OCI-LY3 (cell line): ENCODE data around the gene DBNDD1.

ENCODE experiments used
- H2AFZ ChIP-seq: fragments of 200-600, 300-600 bp; shearing (Covaris generic); 2 replicates; pipeline ENCODE4 v1.6.0; 2014; ENCODE audit warnings: antibody characterized with exemption, low read depth, low read length
- H3K27ac ChIP-seq: fragments of 200-600, 300-600 bp; sonication (generic); 2 replicates; pipeline ENCODE4 v1.5.1; 2014; ENCODE audit warnings: mild to moderate bottlenecking, low read length, moderate library complexity, mixed read lengths
- H3K27me3 ChIP-seq: fragments of 200-600, 300-600 bp; sonication (generic); 2 replicates; pipeline ENCODE4 v1.6.1; 2014; ENCODE audit warnings: low read depth, low read length, mixed read lengths
- H3K36me3 ChIP-seq: fragments of 200-600, 300-600 bp; sonication (generic); replicated peaks from 2 replicates; pipeline ENCODE3; 2014; ENCODE audit warnings: low read depth, low read length, mixed read lengths
- H3K4me1 ChIP-seq: fragments of 300-600, 200-600 bp; sonication (generic); 2 replicates; pipeline ENCODE4 v1.6.1; 2014; ENCODE audit warnings: low read length, mixed read lengths
- H3K4me2 ChIP-seq: fragments of 200-600, 300-600 bp; sonication (generic); 2 replicates; pipeline ENCODE4 v1.6.1; 2014; ENCODE audit warnings: low read length, mixed read lengths
- H3K4me3 ChIP-seq: fragments of 300-600, 200-600 bp; sonication (generic); 2 replicates; pipeline ENCODE4 v1.5.1; 2014; ENCODE audit warnings: antibody characterized with exemption, mild to moderate bottlenecking, low read length, moderate library complexity
- H3K79me2 ChIP-seq: fragments of 300-600, 200-600 bp; shearing (Covaris generic); 2 replicates; pipeline ENCODE4 v1.6.1; 2014; ENCODE audit warnings: mild to moderate bottlenecking, low read length, mixed read lengths
- H3K9ac ChIP-seq: fragments of 300-600, 200-600 bp; shearing (Covaris generic); 2 replicates; pipeline ENCODE4 v1.6.0; 2014; ENCODE audit warnings: mild to moderate bottlenecking, low read length, moderate library complexity
- H3K9me3 ChIP-seq: fragments of 200-600, 300-600 bp; shearing (Covaris generic); 2 replicates; pipeline ENCODE4 v1.6.1; 2014; ENCODE audit warnings: low read length, mixed read lengths; ENCODE audit not compliant: insufficient read depth
- H4K20me1 ChIP-seq: fragments of 200-600, 300-600 bp; sonication (generic); 2 replicates; pipeline ENCODE4 v1.6.1; 2016; ENCODE audit warnings: low read length, mixed read lengths; ENCODE audit not compliant: insufficient read depth
- CTCF ChIP-seq: fragments of 200-600, 300-600 bp; sonication (generic); IDR thresholded peaks from 2 replicates; pipeline ENCODE4 v1.5.1; 2014; ENCODE audit warnings: antibody characterized with exemption, low read length, low read depth
- EZH2phosphoT487 ChIP-seq: fragments of 200-600 bp; shearing (Covaris generic); IDR thresholded peaks from 2 replicates; pipeline ENCODE4 v1.6.1; 2018; ENCODE audit warnings: antibody characterized with exemption, mixed run types, low read depth

DBNDD1 gene

GRCh38 chr16:90023078-90023447 lies 3.8 kb upstream of the DBNDD1 start:
- Histone ChIP-seq H3K79me2 (no peaks in the 10 kb centered on the region), H4K20me1 (no peaks in the 10 kb centered on the region), H3K9ac (no peak overlapping the region), H2AFZ (no peak overlapping the region), H3K9me3 (no peaks in the 10 kb centered on the region), H3K4me2 (no peak overlapping the region), H3K36me3 (no peaks in the 10 kb centered on the region), H3K4me1 (no peaks in the 10 kb centered on the region), H3K27ac (no peak overlapping the region), H3K27me3 (peaks cover 3% of the 10 kb centered on the region; the same call in 1 of the 2 replicates), H3K4me3 (no peak overlapping the region)
- no peak for TF ChIP-seq CTCF
- TF ChIP-seq EZH2phosphoT487 = no peak

GRCh38 chr16:90022209-90023077 lies 3.2 kb upstream of the DBNDD1 start:
- TF ChIP-seq EZH2phosphoT487 = no peak
- TF ChIP-seq CTCF = no peak
- H3K9ac ChIP-seq = no peak overlapping the region
- H3K27me3 ChIP-seq = peaks cover 3% of the 10 kb centered on the region; the same call in 1 of the 2 replicates
- H3K4me2 ChIP-seq = no peak overlapping the region
- no peaks in the 10 kb centered on the region for H4K20me1 ChIP-seq
- H3K9me3 ChIP-seq = no peaks in the 10 kb centered on the region
- no peak overlapping the region for H3K4me3 ChIP-seq
- H3K4me1 ChIP-seq = no peaks in the 10 kb centered on the region
- H3K27ac ChIP-seq = no peak overlapping the region
- no peaks in the 10 kb centered on the region for H3K79me2 ChIP-seq
- no peaks in the 10 kb centered on the region for H3K36me3 ChIP-seq
- no peak overlapping the region for H2AFZ ChIP-seq

- Histone ChIP-seq H3K4me3 (no peak overlapping the region), H3K9me3 (no peaks in the 10 kb centered on the region), H3K36me3 (no peaks in the 10 kb centered on the region), H3K4me1 (no peaks in the 10 kb centered on the region), H2AFZ (no peak overlapping the region), H3K27me3 (peaks cover 8% of the 10 kb centered on the region; the same call in 1 of the 2 replicates), H3K9ac (no peak overlapping the region), H3K79me2 (no peaks in the 10 kb centered on the region), H3K4me2 (no peak overlapping the region), H3K27ac (no peak overlapping the region), H4K20me1 (no peaks in the 10 kb centered on the region)
- TF ChIP-seq EZH2phosphoT487 = no peak
- TF ChIP-seq CTCF = no peak
Observed at GRCh38 chr16:90020838-90021382, 1.7 kb upstream of the DBNDD1 start.

GRCh38 chr16:90020260-90020837 lies 1.1 kb upstream of the DBNDD1 start:
- no peak overlapping the region for H2AFZ ChIP-seq
- no peak for TF ChIP-seq EZH2phosphoT487
- no peak for TF ChIP-seq CTCF
- H3K9me3 ChIP-seq = no peaks in the 10 kb centered on the region
- H3K36me3 ChIP-seq = no peaks in the 10 kb centered on the region
- H3K4me3 ChIP-seq = no peak overlapping the region
- no peaks in the 10 kb centered on the region for H4K20me1 ChIP-seq
- no peak overlapping the region for H3K27ac ChIP-seq
- no peak overlapping the region; the same call in 1 of the 2 replicates for H3K4me2 ChIP-seq
- H3K79me2 ChIP-seq = no peaks in the 10 kb centered on the region
- no peaks in the 10 kb centered on the region for H3K4me1 ChIP-seq
- peaks cover 8% of the 10 kb centered on the region; the same call in 1 of the 2 replicates for H3K27me3 ChIP-seq
- no peak overlapping the region for H3K9ac ChIP-seq
